HepG2 (cell line): ENCODE measurements around the gene SAMD4B.

Experiments used
- ARHGAP35 ChIP-seq: sonication (generic); formaldehyde crosslinking; IDR thresholded peaks from 2 replicates; pipeline ENCODE4 v1.9.0; 2022; ENCODE audit warnings: mild to moderate bottlenecking, inconsistent platforms, moderate library complexity, missing genetic modification reagents, borderline replicate concordance
- BHLHE40 ChIP-seq: IDR thresholded peaks from 2 replicates; pipeline ENCODE4 v1.6.1; 2011; ENCODE audit warnings: low read length, improper control_type of control experiment
- DPF2 ChIP-seq: sonication (generic); formaldehyde crosslinking; IDR thresholded peaks from 2 replicates; pipeline ENCODE4 v1.4.0; 2020; ENCODE audit warnings: mild to moderate bottlenecking, low read depth, missing genetic modification reagents, borderline replicate concordance
- EP300 ChIP-seq, 3 experiments: sonication (generic) in 1 of 3; formaldehyde crosslinking in 1 of 3; IDR thresholded peaks; 2 replicates each; pipeline versions ENCODE4 v1.5.1 to v1.6.1; 2011 to 2020; ENCODE audit warnings: low read depth in 2 of 3, low read length in 2 of 3, borderline replicate concordance in 1 of 3, improper control_type of control experiment in 1 of 3, mild to moderate bottlenecking in 1 of 3, missing genetic modification reagents in 1 of 3, moderate library complexity in 1 of 3
- FOXA1 ChIP-seq, 2 experiments: fragments of 450-650 bp in 1 of 2; sonication (generic) in 1 of 2; formaldehyde crosslinking in 1 of 2; IDR thresholded peaks; 2 replicates each; pipeline versions ENCODE4 v1.4.0 to v1.6.1; 2016 to 2020; ENCODE audit warnings: missing genetic modification reagents in 1 of 2
- JUN ChIP-seq: sonication (generic); formaldehyde crosslinking; IDR thresholded peaks from 2 replicates; pipeline ENCODE4 v1.4.0; 2020; ENCODE audit warnings: mild to moderate bottlenecking, missing genetic modification reagents
- MAFF ChIP-seq: IDR thresholded peaks from 2 replicates; pipeline ENCODE4 v1.6.1; 2011; ENCODE audit warnings: low read depth, low read length, improper control_type of control experiment
- MLLT10 ChIP-seq: sonication (generic); formaldehyde crosslinking; IDR thresholded peaks from 2 replicates; pipeline ENCODE4 v1.4.0; 2020; ENCODE audit warnings: missing genetic modification reagents
- PCBP2 ChIP-seq: fragments of 200-400 bp; formaldehyde crosslinking; optimal IDR thresholded peaks from 2 replicates; pipeline ENCODE3; 2018; ENCODE audit warnings: low read length, low read depth; ENCODE audit not compliant: poor library complexity, severe bottlenecking
- SETDB1 ChIP-seq: sonication (generic); formaldehyde crosslinking; IDR thresholded peaks from 2 replicates; pipeline ENCODE4 v1.5.1; 2020; ENCODE audit warnings: missing genetic modification reagents, mild to moderate bottlenecking, borderline replicate concordance
- ZNF274 ChIP-seq: sonication (generic); formaldehyde crosslinking; IDR thresholded peaks from 2 replicates; pipeline ENCODE4 v1.5.1; 2020; ENCODE audit warnings: mild to moderate bottlenecking, missing genetic modification reagents
- ZNF530 ChIP-seq: sonication (generic); formaldehyde crosslinking; IDR thresholded peaks from 2 replicates; pipeline ENCODE4 v1.5.0; 2020; ENCODE audit warnings: low read depth, mild to moderate bottlenecking, missing genetic modification reagents
- TF ChIP-seq, protein P1 (sequence below): sonication (generic); formaldehyde crosslinking; IDR thresholded peaks from 2 replicates; pipeline ENCODE4 v1.5.0; 2020; ENCODE audit warnings: mild to moderate bottlenecking, missing genetic modification reagents, moderate library complexity

GRCh38 chr19:39425744-39426143, 83.5 kb downstream of the SAMD4B start:
- TF ChIP-seq MLLT10 (no peak), DPF2 (CRISPR knock-in tag) (no peak), SETDB1 (CRISPR knock-in tag) (no peak), MAFF (no peak), JUN (CRISPR knock-in tag) (no peak), EP300 (IDR thresholded peaks at IDR 0.05; ENCODE audit: low read depth in 2 of 2, low read length in 2 of 2) (no peak), EP300 (CRISPR knock-in tag; IDR thresholded peaks at IDR 0.05; ENCODE audit: borderline replicate concordance) (no peak), ARHGAP35 (CRISPR knock-in tag) (no peak), PCBP2 (no peak), FOXA1 (IDR thresholded peaks at IDR 0.05) (no peak), FOXA1 (CRISPR knock-in tag; IDR thresholded peaks at IDR 0.05) (no peak), ZNF530 (CRISPR knock-in tag) (no peak), ZNF274 (CRISPR knock-in tag) (no peak), BHLHE40 (no peak)
- TF ChIP-seq, protein P1, sequence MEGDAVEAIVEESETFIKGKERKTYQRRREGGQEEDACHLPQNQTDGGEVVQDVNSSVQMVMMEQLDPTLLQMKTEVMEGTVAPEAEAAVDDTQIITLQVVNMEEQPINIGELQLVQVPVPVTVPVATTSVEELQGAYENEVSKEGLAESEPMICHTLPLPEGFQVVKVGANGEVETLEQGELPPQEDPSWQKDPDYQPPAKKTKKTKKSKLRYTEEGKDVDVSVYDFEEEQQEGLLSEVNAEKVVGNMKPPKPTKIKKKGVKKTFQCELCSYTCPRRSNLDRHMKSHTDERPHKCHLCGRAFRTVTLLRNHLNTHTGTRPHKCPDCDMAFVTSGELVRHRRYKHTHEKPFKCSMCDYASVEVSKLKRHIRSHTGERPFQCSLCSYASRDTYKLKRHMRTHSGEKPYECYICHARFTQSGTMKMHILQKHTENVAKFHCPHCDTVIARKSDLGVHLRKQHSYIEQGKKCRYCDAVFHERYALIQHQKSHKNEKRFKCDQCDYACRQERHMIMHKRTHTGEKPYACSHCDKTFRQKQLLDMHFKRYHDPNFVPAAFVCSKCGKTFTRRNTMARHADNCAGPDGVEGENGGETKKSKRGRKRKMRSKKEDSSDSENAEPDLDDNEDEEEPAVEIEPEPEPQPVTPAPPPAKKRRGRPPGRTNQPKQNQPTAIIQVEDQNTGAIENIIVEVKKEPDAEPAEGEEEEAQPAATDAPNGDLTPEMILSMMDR (CRISPR knock-in tag), result no peak
